GM23338 (cell line): ENCODE results near the gene BCL2L12. TPM values are rescaled to one million over a fixed set of nuclear protein-coding genes. Genes with fewer than 3 reads are reported as not detected.

ENCODE experiments used
- ATAC-seq: fragments of 200-7000 bp; cut with Tn5 transposase; 3 replicates; pipeline ENCODE4 v1.9.1; 2020
- DNase-seq: peaks from one replicate; pipeline ENCODE4 v3.0.0-alpha.2; 2015; ENCODE audit warnings: low spot score
- H2AFZ ChIP-seq: fragments of 200-600 bp; sonication (generic); 2 replicates; pipeline ENCODE4 v1.8.0; 2016; ENCODE audit warnings: antibody characterized with exemption, mild to moderate bottlenecking, moderate library complexity
- H3F3A ChIP-seq: fragments of 200-600 bp; sonication (generic); replicated peaks from 2 replicates; pipeline ENCODE4 v1.8.0; 2017; ENCODE audit warnings: antibody characterized with exemption, mixed run types, low read depth
- H3K27ac ChIP-seq: fragments of 200-600 bp; sonication (generic); 2 replicates; pipeline ENCODE4 v1.6.1; 2016; ENCODE audit warnings: low read depth
- H3K27me3 ChIP-seq: fragments of 200-600 bp; sonication (generic); 2 replicates; pipeline ENCODE4 v1.8.0; 2016; ENCODE audit warnings: mild to moderate bottlenecking, mixed run types, moderate library complexity; ENCODE audit not compliant: insufficient read depth
- H3K36me3 ChIP-seq: fragments of 200-600 bp; sonication (generic); 2 replicates; pipeline ENCODE4 v1.8.0; 2016; ENCODE audit warnings: mild to moderate bottlenecking; ENCODE audit not compliant: insufficient read depth
- H3K4me1 ChIP-seq: fragments of 200-600 bp; sonication (generic); 2 replicates; pipeline ENCODE4 v1.8.0; 2016; ENCODE audit warnings: mild to moderate bottlenecking, moderate library complexity; ENCODE audit not compliant: insufficient read depth
- H3K4me2 ChIP-seq: fragments of 200-600 bp; sonication (generic); 2 replicates; pipeline ENCODE4 v1.7.1; 2017; ENCODE audit warnings: mixed run types
- H3K4me3 ChIP-seq: fragments of 200-600 bp; sonication (generic); 2 replicates; pipeline ENCODE4 v1.6.1; 2016; ENCODE audit warnings: mixed run types
- H3K79me2 ChIP-seq: fragments of 200-600 bp; sonication (generic); replicated peaks from 2 replicates; pipeline ENCODE4 v1.8.0; 2017; ENCODE audit warnings: mild to moderate bottlenecking; ENCODE audit not compliant: insufficient read depth
- H3K9me2 ChIP-seq: fragments of 200-600 bp; sonication (generic); 2 replicates; pipeline ENCODE4 v1.8.0; 2017; ENCODE audit not compliant: insufficient read depth
- H4K20me1 ChIP-seq: fragments of 200-600 bp; sonication (generic); replicated peaks from 2 replicates; pipeline ENCODE4 v1.8.0; 2017; ENCODE audit warnings: mild to moderate bottlenecking; ENCODE audit not compliant: insufficient read depth
- H3K27ac Mint-ChIP-seq: 2 replicates; pipeline ENCODE4 v1.8.0; 2020; ENCODE audit warnings: inconsistent platforms, mild to moderate bottlenecking, moderate library complexity, mixed read lengths
- H3K27me3 Mint-ChIP-seq: 3 replicates; pipeline ENCODE4 v1.8.0; 2022; ENCODE audit warnings: low read depth, mild to moderate bottlenecking, moderate library complexity, mixed read lengths, inconsistent platforms; ENCODE audit not compliant: insufficient read depth, poor library complexity
- H3K36me3 Mint-ChIP-seq: 3 replicates; pipeline ENCODE4 v1.8.0; 2021; ENCODE audit warnings: low read depth, mild to moderate bottlenecking, inconsistent platforms, moderate library complexity, mixed read lengths
- H3K4me1 Mint-ChIP-seq: 3 replicates; pipeline ENCODE4 v1.8.0; 2020; ENCODE audit warnings: mild to moderate bottlenecking, inconsistent platforms, mixed read lengths
- H3K4me3 Mint-ChIP-seq: 3 replicates; pipeline ENCODE4 v1.8.0; 2021; ENCODE audit warnings: moderate library complexity, mild to moderate bottlenecking, inconsistent platforms, mixed read lengths
- H3K9me3 Mint-ChIP-seq: 3 replicates; pipeline ENCODE4 v1.8.0; 2020; ENCODE audit warnings: moderate library complexity, mild to moderate bottlenecking, inconsistent platforms, mixed read lengths
- CREB1 ChIP-seq: fragments of 250-450 bp; sonication (Bioruptor Pico); IDR thresholded peaks from 2 replicates; pipeline ENCODE4 v1.5.0; 2020; ENCODE audit warnings: low read depth, mild to moderate bottlenecking, moderate library complexity
- POLR2AphosphoS5 ChIP-seq: IDR thresholded peaks from 2 replicates; pipeline ENCODE4 v1.6.1; 2016; ENCODE audit warnings: antibody characterized with exemption, low read depth
- REST ChIP-seq: IDR thresholded peaks from one replicate; pipeline ENCODE4 v1.6.1; 2018; ENCODE audit warnings: antibody characterized with exemption; ENCODE audit not compliant: unreplicated experiment
- STAT1 ChIP-seq: IDR thresholded peaks from one replicate; pipeline ENCODE4 v1.6.1; 2016; ENCODE audit warnings: antibody characterized with exemption; ENCODE audit not compliant: unreplicated experiment
- ZNF331 ChIP-seq: fragments of 250-450 bp; sonication (Bioruptor Pico); IDR thresholded peaks from 2 replicates; pipeline ENCODE4 v1.5.0; 2020; ENCODE audit warnings: low read depth, mild to moderate bottlenecking, moderate library complexity
- ZNF462 ChIP-seq: fragments of 250-450 bp; sonication (Bioruptor Pico); IDR thresholded peaks from 2 replicates; pipeline ENCODE4 v1.5.0; 2020; ENCODE audit warnings: mild to moderate bottlenecking, moderate library complexity
- polyA plus RNA-seq: library from polyadenylated mRNA; unstranded; fragments of >200 nt; fragmentation: Nextera tagmentation; extraction: Ambion mirVana; gene quantifications from 2 replicates; pipeline ENCODE4 v1.2.1, GENCODE V29; 2016
- total RNA-seq: library from RNA; depleted of rRNA; stranded (reverse); fragments of >200 nt; shearing (Covaris generic); gene quantifications from 2 replicates; pipeline ENCODE4 v1.2.3, GENCODE V29; 2014

The BCL2L12 gene
- total and polyA plus RNA-seq, 2 experiments from 2014 or later: 61.3 to 102 TPM

- H3K27ac ChIP-seq: no peak overlapping the region
- H3K4me2 ChIP-seq: no peak overlapping the region
- H4K20me1 ChIP-seq: peaks cover 54% of the 10 kb centered on the region
- ATAC-seq: no peak
- H3K9me2 ChIP-seq: no peaks in the 10 kb centered on the region
- peaks cover 49% of the 10 kb centered on the region for H3K4me1 Mint-ChIP-seq
- peaks cover 38% of the 10 kb centered on the region for H3K27me3 Mint-ChIP-seq
- no peak overlapping the region; the same call in 2 of the 3 replicates for H3K4me3 Mint-ChIP-seq
- H3K36me3 ChIP-seq: peaks cover 43% of the 10 kb centered on the region
- peaks cover 69% of the 10 kb centered on the region for H3K36me3 Mint-ChIP-seq
- no peak overlapping the region for H3K4me3 ChIP-seq
- H3F3A ChIP-seq: peaks cover 74% of the 10 kb centered on the region
- H3K27ac Mint-ChIP-seq: peak overlapping the region; percentile 36; the same call in 1 of the 2 replicates
- peaks cover 35% of the 10 kb centered on the region for H3K79me2 ChIP-seq
- TF ChIP-seq ZNF462 (CRISPR knock-in tag): no peak
- no peak for TF ChIP-seq STAT1
- TF ChIP-seq ZNF331 (CRISPR knock-in tag): no peak
- no peak for TF ChIP-seq CREB1
- no peak for TF ChIP-seq REST
- no peak for TF ChIP-seq POLR2AphosphoS5
- no peaks in the 10 kb centered on the region for H3K27me3 ChIP-seq
- peaks cover 23% of the 10 kb centered on the region for H3K4me1 ChIP-seq
- H3K9me3 Mint-ChIP-seq: peaks cover 7% of the 10 kb centered on the region
- DNase-seq: no peak
- no peak overlapping the region for H2AFZ ChIP-seq
Measured at GRCh38 chr19:49685845-49686332, 20.2 kb downstream of the BCL2L12 start.
